GM12891 (cell line): Measurements from ENCODE around the gene DNPH1.

Source experiments
- DNase-seq: peaks from one replicate; pipeline ENCODE4 v3.0.0; 2011; ENCODE audit warnings: low spot score; ENCODE audit not compliant: insufficient read length
- FAIRE-seq: peaks from 2 replicates; lab custom pipeline; 2011; peaks lifted over from hg19 to GRCh38; lab: Jason Lieb, UNC
- PAX5 ChIP-seq: IDR thresholded peaks from 2 replicates; pipeline ENCODE4 v1.6.1; 2011; ENCODE audit warnings: low read length, moderate library complexity, mild to moderate bottlenecking; ENCODE audit not compliant: insufficient read depth, severe bottlenecking
- POLR2A ChIP-seq: IDR thresholded peaks from 2 replicates; pipeline ENCODE4 v1.6.1; 2011; ENCODE audit warnings: low read depth, low read length, control low read depth
- POLR2AphosphoS5 ChIP-seq: IDR thresholded peaks from 2 replicates; pipeline ENCODE4 v1.6.1; 2011; ENCODE audit warnings: low read depth, low read length, control low read depth
- POU2F2 ChIP-seq: IDR thresholded peaks from 2 replicates; pipeline ENCODE4 v1.6.1; 2011; ENCODE audit warnings: low read depth, mild to moderate bottlenecking, control low read depth, low read length, moderate library complexity
- SPI1 ChIP-seq: IDR thresholded peaks from 2 replicates; pipeline ENCODE4 v1.6.1; 2011; ENCODE audit warnings: low read depth, low read length, control low read depth
- TAF1 ChIP-seq: IDR thresholded peaks from 2 replicates; pipeline ENCODE4 v1.6.1; 2011; ENCODE audit warnings: low read depth, low read length, control low read depth

DNPH1 gene

DNA sequence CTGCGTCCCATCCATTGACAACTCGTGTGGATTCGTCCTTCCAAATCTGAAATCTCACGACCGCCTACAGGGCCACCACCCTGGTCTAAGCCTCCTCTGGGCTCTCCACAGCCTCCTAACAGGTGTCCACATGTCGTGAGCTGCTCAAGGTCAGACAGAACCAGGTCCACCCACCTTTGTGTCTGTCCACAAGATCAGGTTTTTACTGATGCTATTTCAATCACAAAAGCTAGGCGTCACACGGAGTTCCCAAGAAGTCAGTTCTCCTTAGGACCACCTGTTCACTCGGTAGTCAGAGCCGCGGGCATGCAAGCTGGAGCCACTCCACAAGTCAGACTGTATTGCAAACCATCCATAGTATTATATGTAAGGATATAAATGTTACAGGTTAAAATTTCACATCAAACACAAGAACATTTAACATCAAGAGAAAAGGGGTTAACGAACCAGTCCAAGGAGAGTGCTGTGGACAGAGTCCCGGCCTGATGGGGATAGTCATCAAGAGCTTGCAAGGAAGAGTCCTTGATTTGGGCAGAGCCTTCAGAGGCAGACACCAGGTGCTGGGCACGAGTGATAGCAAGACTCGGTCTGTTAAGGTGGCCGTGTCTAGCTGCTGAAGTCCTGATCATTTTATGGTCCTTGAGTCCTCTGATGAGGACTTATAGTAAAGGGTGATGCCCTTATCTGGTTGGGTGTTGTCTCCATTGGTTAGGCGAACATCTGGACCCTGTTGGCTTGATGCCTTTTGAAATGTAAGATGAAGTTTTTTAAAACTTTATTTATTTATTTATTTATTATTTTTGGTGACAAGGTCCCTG, 731 bp upstream of the DNPH1 start:
- FAIRE-seq (no peak), DNase-seq (no peak)
- no peak for TF ChIP-seq PAX5

DNA sequence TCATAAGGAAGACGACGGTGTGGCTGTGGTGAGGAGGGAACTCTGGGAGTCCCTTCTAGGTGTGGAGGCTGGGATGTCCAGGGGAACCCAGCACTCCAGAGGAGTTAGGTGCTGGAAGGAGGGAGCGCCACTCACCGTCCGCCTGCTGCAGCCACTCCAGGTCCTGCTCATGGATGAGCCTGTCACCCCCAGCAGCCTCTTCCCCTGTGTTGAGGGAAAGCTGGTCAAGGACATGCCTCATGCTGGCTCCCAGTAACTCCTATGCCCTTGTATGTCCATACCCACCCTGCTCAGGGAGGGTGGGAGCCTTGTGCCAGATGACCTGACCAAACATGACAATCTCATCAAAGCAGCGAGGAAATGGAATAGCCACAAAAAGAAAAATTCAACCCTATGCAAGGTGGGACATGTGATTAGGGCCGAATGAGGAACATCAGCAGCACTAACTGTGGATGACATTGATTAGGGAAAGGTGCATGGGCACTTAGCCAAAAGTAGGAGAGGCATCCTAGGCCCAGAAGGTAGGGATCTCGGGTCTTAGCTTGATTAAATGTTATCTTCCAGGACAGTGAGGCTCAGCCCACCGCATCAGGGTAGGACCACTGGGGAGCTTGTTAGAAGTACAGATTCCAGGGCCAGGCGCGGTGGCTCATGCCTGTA, 3.0 kb downstream of the DNPH1 start:
- FAIRE-seq (no peak), DNase-seq (no peak)

DNA sequence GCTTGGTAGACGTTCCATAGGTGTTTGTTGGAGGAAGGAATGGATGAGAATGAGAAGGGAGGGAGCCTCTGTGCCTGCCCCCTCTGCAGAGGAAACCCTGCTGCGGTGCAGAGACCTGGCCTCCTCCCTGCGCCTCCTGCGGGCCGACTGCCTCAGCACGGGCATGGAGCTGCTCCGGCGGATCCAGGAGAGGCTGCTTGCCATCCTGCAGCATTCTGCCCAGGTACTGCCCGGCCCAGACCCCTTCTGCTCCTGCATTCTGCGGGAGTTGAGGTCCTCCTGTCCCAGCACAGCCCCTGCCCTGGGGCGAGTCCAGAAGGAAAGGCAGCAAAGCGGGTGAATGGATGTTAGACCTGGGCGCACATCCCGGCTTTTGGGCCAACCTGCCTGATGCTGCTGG, 6.1 kb downstream of the DNPH1 start:
- no peak for FAIRE-seq
- TF ChIP-seq PAX5 (no peak), POLR2A (no peak), SPI1 (no peak), TAF1 (no peak), POU2F2 (no peak), POLR2AphosphoS5 (no peak)
- no peak for DNase-seq

More for the DNA sequence above, 3.0 kb downstream of the DNPH1 start:
- no peak for TF ChIP-seq POU2F2
- TF ChIP-seq POLR2A: no peak

DNA sequence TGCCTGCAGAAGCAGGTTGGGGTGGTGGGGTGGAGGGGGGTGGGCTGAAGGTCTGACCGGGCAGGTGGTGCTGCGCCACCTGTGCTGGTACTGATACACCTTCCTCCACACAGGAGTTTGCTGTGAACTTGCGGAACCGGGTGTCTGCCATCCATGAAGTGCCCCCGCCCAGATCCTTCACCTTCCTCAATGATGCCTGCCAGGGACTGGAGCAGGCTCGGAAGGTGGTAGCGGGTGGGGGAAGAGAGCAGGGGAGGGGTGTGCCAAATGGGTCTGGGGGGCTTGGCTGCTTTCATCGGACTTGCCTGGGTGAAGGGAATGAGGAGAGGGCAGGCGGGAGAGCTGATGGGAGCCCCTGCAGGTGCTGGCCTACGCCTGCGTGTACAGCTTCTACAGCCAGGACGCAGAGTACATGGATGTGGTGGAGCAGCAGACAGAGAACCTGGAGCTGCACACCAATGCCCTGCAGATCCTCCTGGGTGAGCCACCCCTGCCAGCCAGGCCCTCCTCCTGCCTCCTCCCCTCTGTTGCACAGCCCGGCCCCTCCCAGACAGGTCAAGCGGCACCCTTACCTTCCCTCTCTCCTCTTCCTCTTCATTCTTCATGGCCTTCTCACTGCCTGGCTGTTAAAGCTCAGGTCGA, 6.7 kb downstream of the DNPH1 start:
- TF ChIP-seq TAF1: no peak
- TF ChIP-seq PAX5: no peak
- TF ChIP-seq POLR2A: no peak; the same call in none of the 2 replicates
- no peak for TF ChIP-seq SPI1
- no peak for TF ChIP-seq POU2F2
- no peak for TF ChIP-seq POLR2AphosphoS5
- DNase-seq (no peak), FAIRE-seq (no peak)

DNA sequence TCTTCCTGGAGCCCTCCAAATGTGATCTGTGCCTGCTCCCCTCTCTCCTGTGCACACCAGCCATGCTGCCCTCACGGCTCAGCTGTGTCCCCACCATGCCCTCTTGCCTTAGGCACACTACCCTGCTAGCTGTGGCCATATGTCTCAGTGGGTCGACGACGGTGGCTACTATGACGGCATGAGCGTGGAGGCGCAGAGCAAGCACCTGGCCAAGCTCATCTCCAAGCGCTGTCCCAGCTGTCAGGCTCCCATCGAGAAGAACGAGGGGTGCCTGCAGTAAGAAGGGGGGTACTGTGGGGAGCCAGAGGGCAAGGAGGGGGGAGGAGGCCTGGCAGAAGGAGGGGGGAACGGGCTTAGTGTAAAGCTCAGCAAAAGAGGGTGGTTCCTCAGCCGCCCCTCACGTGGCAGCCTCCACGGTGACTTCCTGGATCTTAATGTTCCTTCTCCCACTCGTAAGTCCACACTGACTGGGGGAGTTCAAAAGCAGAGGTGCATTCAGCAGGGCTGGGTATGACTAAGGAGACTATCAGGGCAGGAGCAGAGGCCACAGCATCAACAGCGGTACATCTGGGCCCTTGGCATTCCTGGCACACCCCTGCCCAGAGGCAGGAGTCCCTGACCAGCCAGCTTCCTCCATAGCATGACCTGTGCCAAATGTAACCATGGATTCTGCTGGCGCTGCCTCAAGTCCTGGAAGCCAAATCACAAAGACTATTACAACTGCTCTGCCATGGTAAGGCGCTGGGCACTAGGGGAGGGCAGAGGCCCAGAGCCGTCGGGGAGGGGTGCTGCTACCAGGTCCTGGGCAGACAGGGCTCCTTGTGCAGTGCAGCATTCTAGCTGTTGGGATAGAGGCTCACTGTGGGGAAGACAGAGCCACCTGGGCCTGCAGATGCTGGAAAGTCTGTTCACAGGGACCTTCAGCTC, 8.0 kb downstream of the DNPH1 start:
- FAIRE-seq: no peak
- DNase-seq: no peak
- TF ChIP-seq POLR2AphosphoS5 (no peak), SPI1 (no peak), TAF1 (no peak), POU2F2 (no peak), PAX5 (no peak), POLR2A (no peak)

DNA sequence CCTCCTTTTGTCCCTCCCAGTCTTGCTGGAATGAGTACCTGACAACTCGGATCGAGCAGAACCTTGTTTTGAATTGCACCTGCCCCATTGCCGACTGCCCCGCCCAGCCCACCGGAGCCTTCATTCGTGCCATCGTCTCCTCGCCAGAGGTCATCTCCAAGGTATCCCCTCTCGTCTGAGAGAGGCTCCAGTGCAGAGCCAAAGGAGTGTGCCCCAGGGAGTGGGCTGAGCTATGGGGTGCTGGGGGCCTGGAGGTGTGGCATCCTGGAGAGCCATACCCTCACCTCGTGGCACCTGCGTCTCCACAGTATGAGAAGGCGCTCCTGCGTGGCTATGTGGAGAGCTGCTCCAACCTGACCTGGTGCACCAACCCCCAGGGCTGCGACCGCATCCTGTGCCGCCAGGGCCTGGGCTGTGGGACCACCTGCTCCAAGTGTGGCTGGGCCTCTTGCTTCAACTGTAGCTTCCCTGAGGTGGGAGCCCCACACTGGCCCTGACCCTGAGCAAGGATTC, 8.8 kb downstream of the DNPH1 start:
- FAIRE-seq: no peak

DNA sequence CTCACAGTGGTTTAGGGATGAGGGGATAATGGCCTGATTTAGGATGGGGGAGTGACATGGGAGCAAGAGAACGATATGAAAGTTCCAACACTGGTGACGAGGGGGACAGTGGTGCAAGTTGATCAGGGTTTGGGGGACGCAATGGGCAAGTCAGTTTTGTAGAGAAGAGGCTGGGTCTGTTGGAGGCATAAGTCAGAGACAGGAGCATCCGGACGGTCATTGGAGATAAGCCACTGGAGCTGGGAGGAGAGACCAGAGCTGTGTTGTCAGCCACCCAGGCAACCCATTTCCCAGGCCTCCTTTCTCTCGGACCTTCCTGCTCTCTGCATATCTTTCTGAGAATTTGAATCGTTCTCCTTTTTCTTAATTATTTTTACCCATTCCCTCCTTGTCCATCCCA, 9.5 kb downstream of the DNPH1 start:
- TF ChIP-seq POLR2A (no peak), POLR2AphosphoS5 (no peak), PAX5 (no peak), TAF1 (no peak), SPI1 (no peak), POU2F2 (no peak)
- no peak for DNase-seq
- FAIRE-seq: no peak

More for the DNA sequence above, 8.8 kb downstream of the DNPH1 start:
- DNase-seq: no peak
- TF ChIP-seq PAX5: no peak
- no peak for TF ChIP-seq POLR2A
- TF ChIP-seq SPI1: no peak
- no peak for TF ChIP-seq POLR2AphosphoS5
- TF ChIP-seq POU2F2: no peak
- no peak for TF ChIP-seq TAF1

DNA sequence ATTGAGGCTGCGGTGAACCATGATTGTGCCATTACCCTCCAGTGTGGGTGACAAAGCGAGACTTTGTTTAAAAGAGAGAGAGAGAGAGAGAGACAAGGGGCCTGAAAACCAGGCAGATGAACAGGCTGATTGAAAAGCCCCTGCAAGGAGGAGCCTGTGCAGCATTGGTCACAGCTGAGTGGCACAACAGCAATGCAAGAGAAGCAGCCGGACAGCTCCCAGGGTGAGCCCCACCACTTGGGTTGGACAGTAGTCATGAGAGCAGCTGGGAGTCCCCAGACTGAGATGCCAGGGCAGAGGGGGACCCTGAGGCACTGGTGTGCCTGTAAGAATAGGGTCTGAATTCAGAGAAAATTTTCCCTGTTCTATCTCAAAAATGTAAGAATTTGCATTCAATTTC, 10.2 kb downstream of the DNPH1 start:
- DNase-seq: no peak
- TF ChIP-seq TAF1: no peak
- no peak for TF ChIP-seq POLR2AphosphoS5
- TF ChIP-seq PAX5: no peak
- no peak for TF ChIP-seq POU2F2
- TF ChIP-seq SPI1: no peak
- TF ChIP-seq POLR2A: no peak
- FAIRE-seq: no peak

DNA sequence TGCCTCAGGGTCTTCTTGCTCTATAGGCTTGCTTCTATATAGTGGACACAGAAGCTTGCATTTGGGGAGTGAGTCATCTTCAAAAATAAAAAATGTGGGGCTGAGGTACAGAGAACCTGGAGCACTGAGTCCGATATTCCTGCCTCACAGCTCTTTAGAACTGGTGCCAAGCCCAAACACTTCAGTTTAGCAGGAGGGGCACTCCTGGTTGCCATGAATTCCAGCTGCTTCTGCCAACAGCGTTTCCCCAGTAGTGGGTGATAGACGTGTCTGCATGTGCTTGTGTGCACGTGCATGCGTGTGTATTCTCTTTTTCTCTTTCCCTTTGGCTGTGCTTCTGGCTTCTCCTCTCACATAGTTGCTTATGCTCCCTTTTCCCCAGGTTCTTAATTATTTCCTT, 11.9 kb downstream of the DNPH1 start:
- FAIRE-seq (no peak), DNase-seq (no peak)

More for the DNA sequence above, 11.9 kb downstream of the DNPH1 start:
- no peak for TF ChIP-seq POLR2A
- no peak for TF ChIP-seq POLR2AphosphoS5
- TF ChIP-seq POU2F2: no peak
- no peak for TF ChIP-seq TAF1
- no peak for TF ChIP-seq SPI1
- TF ChIP-seq PAX5: no peak
